A549 (cell line): ENCODE measurements around the gene KIAA0930. TPM values are rescaled to one million over a fixed set of nuclear protein-coding genes. Genes with fewer than 3 reads are reported as not detected.
A peak's percentile ranks its signal among the peaks of the same experiment; 100 is the strongest.

ENCODE experiments used
- ATAC-seq, 2 experiments: fragments of 200-7000 bp in 1 of 2; fragments of >200 bp in 1 of 2; cut with Nextera tagmentation in 1 of 2; cut with Tn5 transposase in 1 of 2; 3 replicates each; pipeline versions ENCODE4 v1.8.0 to v1.9.1; 2018 to 2020; ENCODE audit warnings: mild to moderate bottlenecking in 1 of 2, moderate library complexity in 1 of 2
- CTCF ChIA-PET: fragments of 300-600 bp; sonication (Branson Sonifier 250); formaldehyde crosslinking; extraction: SDS; loops from one replicate; lab custom pipeline; 2021; ENCODE audit warnings: antibody characterized with exemption, inconsistent platforms; lab: Yijun Ruan, JAX
- POLR2A ChIA-PET: fragments of 350-600 bp; formaldehyde crosslinking; extraction: SDS; loops from one replicate; lab custom pipeline; 2021; ENCODE audit warnings: antibody characterized with exemption, inconsistent platforms; lab: Yijun Ruan, JAX
- DNase-seq, 2 experiments: peaks; one replicate each; pipeline versions ENCODE4 v3.0.0 to v3.0.0-alpha.2; 2011 to 2016; ENCODE audit warnings: low read depth in 1 of 2, low spot score in 1 of 2
- FAIRE-seq: peaks from 2 replicates; lab custom pipeline; 2011; peaks lifted over from hg19 to GRCh38; lab: Jason Lieb, UNC
- H3K27ac ChIP-seq, 2 experiments: fragments of >200 bp; sonication (Bioruptor Twin); formaldehyde crosslinking; 3 replicates each; pipeline ENCODE4 v1.5.1; 2016 to 2017
- H3K4me1 ChIP-seq: fragments of >200 bp; sonication (Bioruptor Twin); formaldehyde crosslinking; 3 replicates; pipeline ENCODE4 v1.6.1; 2016
- H3K4me2 ChIP-seq: fragments of >200 bp; sonication (Bioruptor Twin); formaldehyde crosslinking; 3 replicates; pipeline ENCODE4 v1.6.1; 2016
- H3K4me3 ChIP-seq: fragments of >200 bp; sonication (Bioruptor Twin); formaldehyde crosslinking; 3 replicates; pipeline ENCODE4 v1.5.1; 2016
- H3K9me3 ChIP-seq: fragments of >200 bp; sonication (Bioruptor Twin); formaldehyde crosslinking; 3 replicates; pipeline ENCODE4 v1.6.1; 2016
- ATOH8 ChIP-seq: fragments of 250-450 bp; sonication (Bioruptor Pico); IDR thresholded peaks from 2 replicates; pipeline ENCODE4 v1.5.0; 2020; ENCODE audit warnings: low read depth, mild to moderate bottlenecking, moderate library complexity
- CBX8 ChIP-seq: fragments of 200-600 bp; sonication (generic); IDR thresholded peaks from 2 replicates; pipeline ENCODE4 v1.6.1; 2016
- CHD2 ChIP-seq: fragments of 150-350 bp; IDR thresholded peaks from 2 replicates; pipeline ENCODE4 v1.6.1; 2014; ENCODE audit warnings: low read length; ENCODE audit not compliant: partially characterized antibody
- CHD4 ChIP-seq: fragments of 200-600 bp; sonication (generic); IDR thresholded peaks from 2 replicates; pipeline ENCODE4 v1.6.1; 2016; ENCODE audit warnings: antibody characterized with exemption, mild to moderate bottlenecking, borderline replicate concordance
- FOXS1 ChIP-seq: fragments of 250-450 bp; sonication (Bioruptor Pico); IDR thresholded peaks from 2 replicates; pipeline ENCODE4 v1.5.0; 2020; ENCODE audit warnings: mild to moderate bottlenecking, moderate library complexity
- GATA3 ChIP-seq: IDR thresholded peaks from 2 replicates; pipeline ENCODE4 v1.6.1; 2012; ENCODE audit warnings: borderline replicate concordance
- HDAC2 ChIP-seq: fragments of 200-600 bp; sonication (generic); IDR thresholded peaks from 2 replicates; pipeline ENCODE4 v1.6.1; 2016
- HOXB5 ChIP-seq: fragments of 250-450 bp; sonication (Bioruptor Pico); IDR thresholded peaks from 2 replicates; pipeline ENCODE4 v1.5.0; 2020; ENCODE audit warnings: mild to moderate bottlenecking, moderate library complexity
- JUN ChIP-seq, 2 experiments: fragments of >200 bp; sonication (Bioruptor Twin); formaldehyde crosslinking; IDR thresholded peaks; 2 replicates in 1 of 2; 3 replicates in 1 of 2; pipeline ENCODE4 v1.6.1; 2016 to 2017
- MAFK ChIP-seq: fragments of 450-650 bp; IDR thresholded peaks from 2 replicates; pipeline ENCODE4 v1.6.1; 2014; ENCODE audit not compliant: partially characterized antibody
- MYC ChIP-seq: IDR thresholded peaks from 2 replicates; pipeline ENCODE4 v1.6.1; 2012; ENCODE audit warnings: mild to moderate bottlenecking, inconsistent platforms, low read length, improper control_type of control experiment, borderline replicate concordance
- NPAS2 ChIP-seq: fragments of 250-450 bp; sonication (Bioruptor Pico); IDR thresholded peaks from 2 replicates; pipeline ENCODE4 v1.8.0; 2022; ENCODE audit warnings: mild to moderate bottlenecking, moderate library complexity, borderline replicate concordance
- PBX3 ChIP-seq: IDR thresholded peaks from 2 replicates; pipeline ENCODE4 v1.6.1; 2012
- POLR2AphosphoS2 ChIP-seq: conservative IDR thresholded peaks from 2 replicates; pipeline ENCODE4 v1.6.1; 2012; ENCODE audit warnings: low read length, improper control_type of control experiment, inconsistent platforms
- RAD21 ChIP-seq, 2 experiments: fragments of >200 bp in 1 of 2; sonication (Bioruptor Twin) in 1 of 2; formaldehyde crosslinking in 1 of 2; IDR thresholded peaks in 1 of 2; conservative IDR thresholded peaks in 1 of 2; 2 replicates in 1 of 2; 3 replicates in 1 of 2; pipeline ENCODE4 v1.6.1; 2012 to 2018; ENCODE audit warnings: inconsistent platforms in 1 of 2
- SMC3 ChIP-seq: fragments of >200 bp; sonication (Bioruptor Twin); formaldehyde crosslinking; IDR thresholded peaks from 3 replicates; pipeline ENCODE4 v1.6.1; 2018; ENCODE audit warnings: inconsistent platforms
- ZFP36 ChIP-seq: fragments of 450-650 bp; IDR thresholded peaks from 2 replicates; pipeline ENCODE4 v1.6.1; 2014; ENCODE audit warnings: borderline replicate concordance; ENCODE audit not compliant: partially characterized antibody
- ZNF302 ChIP-seq: fragments of 250-450 bp; sonication (Bioruptor Pico); IDR thresholded peaks from 2 replicates; pipeline ENCODE4 v1.9.0; 2021; ENCODE audit warnings: inconsistent platforms, mild to moderate bottlenecking, moderate library complexity
- ZSCAN20 ChIP-seq: fragments of 250-450 bp; sonication (Bioruptor Pico); IDR thresholded peaks from 2 replicates; pipeline ENCODE4 v1.8.0; 2022; ENCODE audit warnings: mild to moderate bottlenecking, moderate library complexity
- WGBS: methylation state at CpG from one replicate; pipeline ENCODE4 v1.1.6; 2017; ENCODE audit errors: missing lambda C conversion rate; 5-methylcytosine and 5-hydroxymethylcytosine counted together
- polyA plus RNA-seq, 4 experiments: library from polyadenylated mRNA; depleted of rRNA in 3 of 4; stranded (reverse); fragments of >200 nt; fragmentation: RNase III in 1 of 4; extraction: RNeasy Plus Mini Kit Qiagen cat#74134 plus additional on column Dnase treatment in 1 of 4; gene quantifications; 2 replicates in 3 of 4; 3 replicates in 1 of 4; pipeline ENCODE4 v1.2.3, GENCODE V29; 2011 to 2017
- TF ChIP-seq, protein P1 (sequence below): fragments of 250-450 bp; sonication (Bioruptor Pico); IDR thresholded peaks from 2 replicates; pipeline ENCODE4 v1.5.0; 2021; ENCODE audit warnings: mild to moderate bottlenecking, moderate library complexity, borderline replicate concordance

Gene KIAA0930
- polyA plus RNA-seq, 2 of the 4 experiments (the other 2 are of a cell fraction): 47.7 to 60.0 TPM

GRCh38 chr22:45201678-45202332, 38.9 kb downstream of the KIAA0930 start:
- H3K4me2 ChIP-seq: no peak overlapping the region
- no peaks in the 10 kb centered on the region for H3K9me3 ChIP-seq
- peaks cover 13% of the 10 kb centered on the region for H3K4me1 ChIP-seq
- H3K27ac ChIP-seq: peak overlapping the region in 1 of 2 experiments; percentile 65; a peak in 3 of 6 replicates
- ATAC-seq (peak in 1 of 2 experiments; percentile 18; a peak in 2 of 6 replicates), DNase-seq (peak in 1 of 2 experiments; percentile 64), FAIRE-seq (no peak)
- H3K4me3 ChIP-seq: no peak overlapping the region
- POLR2A ChIA-PET: no interaction called here
- 37% methylated on average over 9 of the region's 9 CpGs for WGBS
- CTCF ChIA-PET: no interaction called here
- TF ChIP-seq JUN (IDR thresholded peaks at IDR 0.05) (no peak), FOXS1 (no peak), MAFK (no peak), PBX3 (no peak), NPAS2 (CRISPR knock-in tag) (no peak), POLR2AphosphoS2 (no peak), ZSCAN20 (no peak), CBX8 (no peak), GATA3 (no peak), SMC3 (no peak), CHD4 (no peak), ATOH8 (CRISPR knock-in tag) (no peak), MYC (no peak), CHD2 (no peak), ZFP36 (no peak), HDAC2 (no peak), ZNF302 (CRISPR knock-in tag) (no peak), RAD21 (conservative IDR thresholded peaks at IDR 0.05 in 1 of 2, IDR thresholded peaks at IDR 0.05 in 1 of 2) (no peak)
- TF ChIP-seq, protein P1, sequence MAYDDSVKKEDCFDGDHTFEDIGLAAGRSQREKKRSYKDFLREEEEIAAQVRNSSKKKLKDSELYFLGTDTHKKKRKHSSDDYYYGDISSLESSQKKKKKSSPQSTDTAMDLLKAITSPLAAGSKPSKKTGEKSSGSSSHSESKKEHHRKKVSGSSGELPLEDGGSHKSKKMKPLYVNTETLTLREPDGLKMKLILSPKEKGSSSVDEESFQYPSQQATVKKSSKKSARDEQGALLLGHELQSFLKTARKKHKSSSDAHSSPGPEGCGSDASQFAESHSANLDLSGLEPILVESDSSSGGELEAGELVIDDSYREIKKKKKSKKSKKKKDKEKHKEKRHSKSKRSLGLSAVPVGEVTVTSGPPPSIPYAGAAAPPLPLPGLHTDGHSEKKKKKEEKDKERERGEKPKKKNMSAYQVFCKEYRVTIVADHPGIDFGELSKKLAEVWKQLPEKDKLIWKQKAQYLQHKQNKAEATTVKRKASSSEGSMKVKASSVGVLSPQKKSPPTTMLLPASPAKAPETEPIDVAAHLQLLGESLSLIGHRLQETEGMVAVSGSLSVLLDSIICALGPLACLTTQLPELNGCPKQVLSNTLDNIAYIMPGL (CRISPR knock-in tag): no peak

GRCh38 chr22:45200860-45201511, 39.7 kb downstream of the KIAA0930 start:
- Histone ChIP-seq H3K4me3 (no peak overlapping the region), H3K27ac (no peak overlapping the region; a peak in 1 of 6 replicates), H3K4me1 (peaks cover 13% of the 10 kb centered on the region)
- CTCF ChIA-PET: interaction anchor here (1.3 kb wide), 1 partner anchor 9 kb away, joined by 3 read pairs; no protein-coding TSS in a partner anchor
- ATAC-seq: no peak
- DNase-seq: no peak
- WGBS: 88% methylated on average over 18 of the region's 18 CpGs
- TF ChIP-seq HOXB5 (CRISPR knock-in tag) (no peak), ZFP36 (peak; percentile 96), ZNF302 (CRISPR knock-in tag) (no peak)
- TF ChIP-seq, all 56 proteins: peak for 1
- Histone ChIP-seq H3K4me2 (no peak overlapping the region), H3K9me3 (no peaks in the 10 kb centered on the region)
- FAIRE-seq: no peak
- POLR2A ChIA-PET: no interaction called here
